NCI-H1105 treated with DMSO at 0.1 percent for 48 hours (cell line): ENCODE measurements around the gene BBOX1.
A peak's percentile ranks its signal among the peaks of the same experiment; 100 is the strongest.

Experiments
- DNase-seq: peaks from one replicate; lab custom pipeline; 2025; lab: John Stamatoyannopoulos, UW

Gene BBOX1

GRCh38 chr11:27025312-27025955 lies 15.2 kb upstream of the BBOX1 start:
- no peak for DNase-seq

- DNase-seq, result no peak
These were observed 14.5 kb upstream of the BBOX1 start for GRCh38 chr11:27025957-27026733.

GRCh38 chr11:27028561-27028965 lies 12.1 kb upstream of the BBOX1 start:
- no peak for DNase-seq

- DNase-seq, result no peak
These were observed 10.6 kb upstream of the BBOX1 start for GRCh38 chr11:27029966-27030365.

- no peak for DNase-seq
These were observed 8.9 kb upstream of the BBOX1 start for GRCh38 chr11:27031754-27032153.

GRCh38 chr11:27039873-27040272 lies 742 bp upstream of the BBOX1 start:
- DNase-seq, result no peak

- no peak for DNase-seq
These were observed 705 bp downstream of the BBOX1 start for GRCh38 chr11:27041141-27041899.

GRCh38 chr11:27046956-27047355 lies 6.3 kb downstream of the BBOX1 start:
- no peak for DNase-seq

- no peak for DNase-seq
These were observed 12.1 kb downstream of the BBOX1 start for GRCh38 chr11:27052668-27053067.

GRCh38 chr11:27055065-27055682 lies 14.6 kb downstream of the BBOX1 start:
- DNase-seq, result no peak

- no peak for DNase-seq
These were observed 16.6 kb downstream of the BBOX1 start for GRCh38 chr11:27057091-27057780.

- DNase-seq, result no peak
These were observed 17.8 kb downstream of the BBOX1 start for GRCh38 chr11:27058456-27058855.

GRCh38 chr11:27059431-27059830 lies 18.8 kb downstream of the BBOX1 start:
- no peak for DNase-seq

GRCh38 chr11:27060816-27061460 lies 20.3 kb downstream of the BBOX1 start:
- DNase-seq, result no peak

- DNase-seq, result no peak
These were observed 20.8 kb downstream of the BBOX1 start for GRCh38 chr11:27061461-27061821.

- DNase-seq, result no peak
These were observed 23.5 kb downstream of the BBOX1 start for GRCh38 chr11:27064086-27064485.

- DNase-seq, result no peak
These were observed 34.6 kb downstream of the BBOX1 start for GRCh38 chr11:27075192-27075591.

GRCh38 chr11:27075655-27076054 lies 35.0 kb downstream of the BBOX1 start:
- no peak for DNase-seq

- peak; percentile 84 for DNase-seq
These were observed 35.5 kb downstream of the BBOX1 start for GRCh38 chr11:27076121-27076589.

- no peak for DNase-seq
These were observed 40.4 kb downstream of the BBOX1 start for GRCh38 chr11:27081056-27081455.

- DNase-seq, result no peak
These were observed 42.6 kb downstream of the BBOX1 start for GRCh38 chr11:27083241-27083640.
